GM18505 (cell line): ENCODE measurements around the gene TMEM53.
"Not testable (repeated sequence)": the region's sequence is repeated elsewhere in the genome, so short reads cannot be mapped to it uniquely, and the experiment has no call there.

Source experiments
- ATAC-seq: cut with Tn5 transposase; IDR thresholded peaks from one replicate; pipeline ENCODE4 v1.9.1; 2021; ENCODE audit not compliant: unreplicated experiment
- POLR2A ChIP-seq: IDR thresholded peaks from 4 replicates; pipeline ENCODE4 v1.6.1; 2011; ENCODE audit warnings: borderline replicate concordance; ENCODE audit not compliant: insufficient read depth, insufficient read length; ENCODE audit errors: extremely low read depth

Gene TMEM53

DNA sequence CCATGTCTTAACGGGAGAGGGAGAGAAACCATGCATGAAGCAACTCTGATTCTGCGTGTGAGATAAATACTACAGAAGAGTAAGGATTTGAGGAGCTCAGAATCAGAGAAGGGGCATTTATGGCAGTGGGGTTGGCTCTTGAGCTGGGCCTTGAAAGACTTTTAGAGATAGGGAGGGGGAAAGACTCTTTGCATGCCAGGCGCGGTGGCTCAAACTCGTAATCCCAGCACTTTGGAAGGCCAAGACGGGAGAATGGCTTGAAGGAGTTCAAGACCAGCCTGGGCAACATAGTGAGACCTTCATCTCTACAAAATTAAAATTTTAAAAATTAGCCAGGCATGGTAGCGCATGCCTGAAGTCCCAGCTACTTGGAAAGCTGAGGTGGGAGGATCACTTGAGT is 905 bp upstream of the TMEM53 start:
- TF ChIP-seq POLR2A, result no peak
- ATAC-seq, result no peak

GRCh38 chr1:44673675-44674112 is 587 bp downstream of the TMEM53 start:
- no peak for ATAC-seq
- peak; percentile 57 for TF ChIP-seq POLR2A

GRCh38 chr1:44672961-44673674 is 1.2 kb downstream of the TMEM53 start:
- no peak for ATAC-seq
- no peak for TF ChIP-seq POLR2A

GRCh38 chr1:44672254-44672955 is 1.9 kb downstream of the TMEM53 start:
- no peak for TF ChIP-seq POLR2A
- ATAC-seq, result no peak

DNA sequence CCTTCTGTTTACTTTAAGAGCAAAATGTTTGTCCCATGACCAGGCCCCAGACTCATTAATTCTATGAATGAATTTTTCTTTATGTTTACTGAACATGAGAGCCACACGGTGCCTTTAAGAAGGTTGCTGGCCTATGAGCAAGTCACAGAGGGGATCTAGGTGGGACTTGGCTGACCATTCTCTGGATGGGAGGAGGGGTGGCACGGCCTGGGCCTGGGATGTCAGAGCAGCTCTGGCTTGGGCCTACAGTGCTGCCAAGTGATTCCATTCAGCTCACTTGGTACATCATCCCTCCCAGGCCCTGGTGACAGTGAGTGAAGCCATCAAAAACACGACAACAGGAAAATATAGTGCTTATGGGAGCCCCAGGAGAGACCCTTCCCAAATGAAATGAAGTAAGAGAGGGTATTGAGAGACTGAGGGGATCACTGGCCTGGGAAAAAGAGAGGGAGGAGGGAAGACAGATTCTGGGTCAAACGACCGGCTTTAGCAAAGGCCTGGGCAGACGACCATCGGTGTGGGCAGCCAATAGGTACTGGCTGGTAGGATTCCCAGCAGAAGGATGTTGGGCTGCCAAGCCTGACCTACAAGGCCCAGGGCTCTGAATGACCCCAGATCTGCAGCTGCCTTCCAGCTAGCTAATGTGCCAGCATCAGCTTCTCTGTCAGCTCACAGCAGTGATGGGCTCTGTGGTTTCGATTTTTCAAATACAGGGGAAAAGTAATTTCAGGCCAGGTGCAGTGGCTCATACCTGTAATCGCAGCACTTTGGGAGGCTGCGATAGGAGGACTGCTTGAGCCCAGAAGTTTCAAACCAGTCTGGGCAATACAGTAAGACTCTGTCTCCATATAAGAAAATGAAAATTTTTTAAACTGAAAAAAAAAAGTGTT is 3.3 kb downstream of the TMEM53 start:
- TF ChIP-seq POLR2A, result no peak
- no peak for ATAC-seq

GRCh38 chr1:44666719-44667118 is 7.6 kb downstream of the TMEM53 start:
- ATAC-seq, result not testable (repeated sequence)

DNA sequence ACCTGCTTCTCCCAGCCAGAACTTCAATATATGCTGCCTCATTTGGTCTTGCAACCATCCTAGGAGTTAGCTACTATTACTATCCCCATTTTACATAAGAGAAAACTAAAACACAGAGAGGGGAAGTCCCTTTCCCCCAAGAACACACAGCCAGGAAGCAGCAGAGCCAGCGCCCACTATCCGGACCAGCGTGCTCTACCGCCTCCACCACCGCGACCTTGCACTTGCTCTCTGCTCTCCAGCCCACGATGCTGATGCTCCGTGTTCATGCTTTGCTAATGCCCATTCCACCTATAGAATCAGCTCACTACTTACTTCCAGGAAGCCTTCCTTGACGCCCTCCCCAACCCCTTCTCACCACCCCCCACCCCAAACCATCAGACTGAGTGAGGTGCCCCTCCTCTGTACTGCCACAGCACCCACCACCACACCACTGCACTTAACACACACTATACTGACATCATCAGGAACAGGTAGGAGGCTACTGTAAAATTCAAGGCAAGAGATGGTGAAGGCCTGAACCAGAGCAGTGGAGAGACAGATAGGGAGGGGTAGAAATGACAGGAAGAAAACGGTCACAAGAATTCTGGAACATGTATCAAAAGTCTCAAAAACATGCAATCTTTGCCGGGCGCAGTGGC is 9.4 kb downstream of the TMEM53 start:
- TF ChIP-seq POLR2A, result no peak
- ATAC-seq, result no peak

DNA sequence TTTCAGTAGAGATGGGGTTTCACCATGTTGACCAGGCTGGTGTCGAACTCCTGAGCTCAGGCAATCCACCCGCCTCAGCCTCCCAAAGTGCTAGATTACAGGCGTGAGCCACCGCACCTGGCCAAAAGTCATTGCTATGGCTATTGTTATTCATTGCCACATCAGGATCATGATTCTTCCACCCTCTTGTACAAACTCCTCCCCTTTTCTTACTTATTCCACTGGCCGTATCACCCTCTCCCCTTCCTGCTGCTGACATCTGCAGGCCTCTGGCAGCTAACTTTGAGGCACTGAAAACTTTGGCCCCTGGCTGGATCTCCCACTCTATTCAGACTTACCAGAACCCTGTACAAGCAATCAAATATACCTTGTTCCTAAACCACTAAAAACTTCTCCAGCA is 10.9 kb downstream of the TMEM53 start:
- no peak for TF ChIP-seq POLR2A
- no peak for ATAC-seq

DNA sequence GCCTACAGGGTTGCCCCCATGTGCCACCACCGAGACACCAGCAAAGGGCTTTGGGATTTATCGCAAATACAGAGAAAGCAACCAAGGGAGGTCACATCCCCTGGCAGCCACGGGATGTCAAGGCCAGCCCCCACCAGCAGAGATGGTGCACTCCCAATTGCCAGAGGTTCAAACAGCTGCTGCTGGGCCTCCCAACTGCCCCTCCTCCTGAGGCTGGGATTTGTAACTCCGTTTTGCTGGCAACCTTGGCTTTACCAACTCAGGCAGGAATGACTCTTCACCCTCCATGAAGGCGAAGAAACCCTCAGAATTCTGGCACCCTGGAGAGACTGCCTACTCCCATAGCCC is 11.6 kb downstream of the TMEM53 start:
- no peak for TF ChIP-seq POLR2A
- ATAC-seq, result no peak

GRCh38 chr1:44661781-44662682 is 12.2 kb downstream of the TMEM53 start:
- no peak for TF ChIP-seq POLR2A
- no peak for ATAC-seq

DNA sequence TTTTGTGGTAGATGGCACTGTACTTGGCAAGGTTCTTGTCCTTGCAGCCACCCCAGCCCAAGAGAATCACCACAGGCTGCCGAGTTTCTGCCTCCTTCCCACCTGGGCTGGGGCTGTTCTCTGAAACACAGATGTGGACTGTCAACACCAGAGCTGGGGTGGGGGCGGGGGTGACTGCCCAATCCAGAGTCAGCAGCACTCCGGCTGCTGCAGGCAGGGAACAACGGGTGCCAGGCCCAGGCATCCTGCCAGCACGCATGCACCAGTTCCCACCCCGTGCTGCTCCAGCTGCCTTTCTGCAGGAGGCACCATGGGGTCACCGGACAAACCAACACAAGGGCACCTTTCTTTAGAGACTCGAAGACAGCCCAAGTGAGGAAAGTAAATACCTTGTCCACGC is 14.1 kb downstream of the TMEM53 start:
- ATAC-seq, result no peak
- no peak for TF ChIP-seq POLR2A

GRCh38 chr1:44659566-44659965 is 14.7 kb downstream of the TMEM53 start:
- no peak for ATAC-seq
- no peak for TF ChIP-seq POLR2A

- TF ChIP-seq POLR2A, result no peak
- ATAC-seq, result no peak
Measured at GRCh38 chr1:44655609-44656008, 18.7 kb downstream of the TMEM53 start.

- no peak for ATAC-seq
- no peak for TF ChIP-seq POLR2A
Measured at GRCh38 chr1:44654621-44655187, 19.6 kb downstream of the TMEM53 start.
